HepG2 (cell line): ENCODE measurements around the gene CACNA2D3. TPM values are rescaled to one million over a fixed set of nuclear protein-coding genes. Genes with fewer than 3 reads are reported as not detected.
A peak's percentile ranks its signal among the peaks of the same experiment; 100 is the strongest.

Experiments
- AHDC1 ChIP-seq: sonication (generic); formaldehyde crosslinking; IDR thresholded peaks from 2 replicates; pipeline ENCODE4 v1.5.1; 2020; ENCODE audit warnings: mild to moderate bottlenecking, missing genetic modification reagents, borderline replicate concordance
- ARID5B ChIP-seq: IDR thresholded peaks from 2 replicates; pipeline ENCODE4 v1.4.0; 2020; ENCODE audit warnings: mild to moderate bottlenecking, missing genetic modification reagents
- ATF4 ChIP-seq, 2 experiments: fragments of 450-650 bp in 1 of 2; sonication (generic) in 1 of 2; formaldehyde crosslinking; IDR thresholded peaks; 2 replicates each; pipeline versions ENCODE4 v1.5.0 to v1.8.0; 2020 to 2022; ENCODE audit warnings: mild to moderate bottlenecking in 1 of 2, missing genetic modification reagents in 1 of 2
- LBX2 ChIP-seq: sonication (generic); formaldehyde crosslinking; IDR thresholded peaks from 2 replicates; pipeline ENCODE4 v1.5.0; 2020; ENCODE audit warnings: missing genetic modification reagents, mild to moderate bottlenecking, borderline replicate concordance
- MXD3 ChIP-seq: IDR thresholded peaks from 2 replicates; pipeline ENCODE4 v1.6.1; 2016; ENCODE audit warnings: mild to moderate bottlenecking, missing biosample characterization, missing genetic modification reagents
- REXO4 ChIP-seq: sonication (generic); formaldehyde crosslinking; IDR thresholded peaks from 2 replicates; pipeline ENCODE4 v1.8.0; 2022; ENCODE audit warnings: missing genetic modification reagents, mild to moderate bottlenecking, borderline replicate concordance
- ZNF597 ChIP-seq: sonication (generic); formaldehyde crosslinking; IDR thresholded peaks from 2 replicates; pipeline ENCODE4 v1.5.0; 2020; ENCODE audit warnings: missing genetic modification reagents
- ZNF720 ChIP-seq: sonication (generic); formaldehyde crosslinking; IDR thresholded peaks from 2 replicates; pipeline ENCODE4 v1.4.0; 2020; ENCODE audit warnings: missing genetic modification reagents
- polyA plus RNA-seq, 8 experiments: library from polyadenylated mRNA; depleted of rRNA in 3 of 8; stranded (reverse) in 7 of 8; unstranded in 1 of 8; fragments of >200 nt; fragmentation: Illumina TruSeq in 4 of 8; extraction: Trizol in 4 of 8; gene quantifications; 2 replicates each; pipeline versions ENCODE4 v1.2.1 to v1.2.3, GENCODE V29; 2011 to 2016; ENCODE audit warnings: low read depth in 4 of 8, missing spikeins in 1 of 8, mixed read lengths in 1 of 8; ENCODE audit not compliant: insufficient read depth in 1 of 8
- total RNA-seq, 5 experiments: library from RNA; depleted of rRNA; stranded (reverse); fragments of >200 nt; fragmentation: Illumina TruSeq; extraction: Trizol; gene quantifications; 2 replicates each; pipeline ENCODE4 v1.2.3, GENCODE V29; 2016; ENCODE audit warnings: low read depth in 1 of 5

Gene CACNA2D3
- total and polyA plus RNA-seq, 2 of the 13 experiments (the other 11 are each of a cell fraction or from before 2014, with no cell fraction given), result not detected

- no peak for TF ChIP-seq ZNF597 (CRISPR knock-in tag)
- peak in 1 of 2 experiments; percentile 55; a peak in 1 of 4 replicates for TF ChIP-seq ATF4 (CRISPR knock-in tag; IDR thresholded peaks at IDR 0.05)
- TF ChIP-seq ZNF720 (CRISPR knock-in tag), result no peak
- TF ChIP-seq ARID5B, result peak; percentile 94
- no peak for TF ChIP-seq LBX2 (CRISPR knock-in tag)
- TF ChIP-seq REXO4 (CRISPR knock-in tag), result no peak
- TF ChIP-seq AHDC1 (CRISPR knock-in tag), result peak; percentile 66; the same call in 1 of the 2 replicates
- TF ChIP-seq MXD3 (CRISPR knock-in tag), result no peak
Observed at GRCh38 chr3:54443561-54444161, 321.3 kb downstream of the CACNA2D3 start (continued).
